LNCAP (cell line): ENCODE measurements around the gene WDR33.

Experiments used
- TF ChIP-seq, protein P1 (sequence below): fragments of 450-650 bp; IDR thresholded peaks from 2 replicates; pipeline ENCODE4 v1.5.1; 2017; ENCODE audit warnings: mild to moderate bottlenecking

The WDR33 gene

DNA sequence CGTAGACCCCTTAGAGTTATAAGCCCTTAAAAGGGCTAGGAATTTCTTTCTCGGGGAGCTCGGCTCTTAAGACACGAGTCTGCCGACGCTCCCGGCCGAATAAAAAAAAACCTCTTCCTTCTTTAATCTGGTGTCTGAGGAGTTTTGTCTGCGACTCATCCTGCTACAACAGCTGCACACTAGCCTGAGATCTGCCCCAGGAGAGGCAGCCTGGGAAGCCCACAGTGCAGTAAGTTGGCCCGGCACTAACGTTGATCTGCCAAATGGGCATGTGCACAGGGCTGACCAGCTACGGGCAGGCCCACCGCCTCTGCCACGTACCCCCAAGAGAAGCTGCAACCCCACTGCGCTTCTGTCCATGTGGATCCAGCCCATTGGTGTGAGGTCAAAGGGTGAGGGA, 127.2 kb downstream of the WDR33 start:
- TF ChIP-seq, protein P1, sequence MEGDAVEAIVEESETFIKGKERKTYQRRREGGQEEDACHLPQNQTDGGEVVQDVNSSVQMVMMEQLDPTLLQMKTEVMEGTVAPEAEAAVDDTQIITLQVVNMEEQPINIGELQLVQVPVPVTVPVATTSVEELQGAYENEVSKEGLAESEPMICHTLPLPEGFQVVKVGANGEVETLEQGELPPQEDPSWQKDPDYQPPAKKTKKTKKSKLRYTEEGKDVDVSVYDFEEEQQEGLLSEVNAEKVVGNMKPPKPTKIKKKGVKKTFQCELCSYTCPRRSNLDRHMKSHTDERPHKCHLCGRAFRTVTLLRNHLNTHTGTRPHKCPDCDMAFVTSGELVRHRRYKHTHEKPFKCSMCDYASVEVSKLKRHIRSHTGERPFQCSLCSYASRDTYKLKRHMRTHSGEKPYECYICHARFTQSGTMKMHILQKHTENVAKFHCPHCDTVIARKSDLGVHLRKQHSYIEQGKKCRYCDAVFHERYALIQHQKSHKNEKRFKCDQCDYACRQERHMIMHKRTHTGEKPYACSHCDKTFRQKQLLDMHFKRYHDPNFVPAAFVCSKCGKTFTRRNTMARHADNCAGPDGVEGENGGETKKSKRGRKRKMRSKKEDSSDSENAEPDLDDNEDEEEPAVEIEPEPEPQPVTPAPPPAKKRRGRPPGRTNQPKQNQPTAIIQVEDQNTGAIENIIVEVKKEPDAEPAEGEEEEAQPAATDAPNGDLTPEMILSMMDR, result no peak

DNA sequence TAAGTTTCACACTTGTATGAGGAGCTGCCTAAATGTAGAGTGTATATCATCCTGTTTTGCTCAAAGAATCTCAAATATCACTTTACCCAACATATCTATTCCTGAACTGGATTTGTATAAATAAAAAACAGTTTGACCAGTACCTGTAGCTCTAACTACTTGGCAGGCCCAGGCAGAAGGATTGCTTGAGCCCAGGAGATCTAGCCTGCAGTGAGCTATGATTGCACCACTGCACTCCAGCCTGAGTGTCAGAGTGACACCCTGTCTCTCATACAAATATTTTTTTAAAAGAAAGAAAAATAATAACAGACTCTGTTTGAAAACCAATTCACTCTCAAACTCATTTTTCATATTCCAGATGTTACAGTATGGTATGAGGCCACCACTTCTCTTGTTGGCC, 127.9 kb downstream of the WDR33 start:
- TF ChIP-seq, protein P1, result no peak

DNA sequence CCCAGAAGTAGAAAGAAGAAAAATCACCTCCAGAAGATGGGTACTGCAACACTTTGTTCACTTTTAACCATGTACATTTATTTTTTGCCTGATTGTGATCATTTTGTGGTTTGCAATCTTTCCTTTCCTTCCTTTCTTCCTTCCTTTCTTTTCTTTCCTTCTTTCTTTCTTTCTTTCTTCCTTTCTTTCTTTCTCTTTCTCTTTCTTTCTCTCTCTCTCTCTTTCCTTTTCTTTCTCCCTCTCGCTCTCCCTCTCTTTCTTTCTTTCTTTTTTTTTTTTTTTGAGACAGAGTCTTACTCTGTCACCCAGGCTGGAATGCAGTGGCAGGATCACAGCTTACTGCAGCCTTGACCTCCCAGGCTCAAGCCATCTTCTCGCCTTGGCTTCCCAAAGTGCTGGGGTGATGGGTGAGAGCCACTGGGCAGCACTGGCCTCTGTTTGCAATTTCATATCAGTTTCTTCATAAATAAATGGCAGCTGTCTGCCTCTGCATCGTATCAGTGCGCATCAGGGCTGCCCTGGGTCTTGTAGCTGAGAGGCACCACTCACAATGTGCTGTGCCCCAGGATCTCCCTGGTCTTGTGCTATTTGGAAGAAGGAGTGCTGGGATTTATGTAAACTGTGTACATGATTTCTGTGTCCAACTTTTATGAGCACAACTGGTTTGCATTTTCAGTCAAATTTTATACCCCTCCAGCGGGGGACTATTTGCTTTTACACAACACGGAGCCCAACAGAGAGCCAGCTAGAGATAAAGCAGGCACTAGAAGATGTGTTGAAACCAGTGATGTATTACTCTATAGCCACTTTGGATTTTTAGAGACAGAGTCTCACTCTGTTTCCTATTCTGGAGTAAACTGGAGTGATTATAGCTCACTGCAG, 128.8 kb downstream of the WDR33 start:
- TF ChIP-seq, protein P1, result no peak

DNA sequence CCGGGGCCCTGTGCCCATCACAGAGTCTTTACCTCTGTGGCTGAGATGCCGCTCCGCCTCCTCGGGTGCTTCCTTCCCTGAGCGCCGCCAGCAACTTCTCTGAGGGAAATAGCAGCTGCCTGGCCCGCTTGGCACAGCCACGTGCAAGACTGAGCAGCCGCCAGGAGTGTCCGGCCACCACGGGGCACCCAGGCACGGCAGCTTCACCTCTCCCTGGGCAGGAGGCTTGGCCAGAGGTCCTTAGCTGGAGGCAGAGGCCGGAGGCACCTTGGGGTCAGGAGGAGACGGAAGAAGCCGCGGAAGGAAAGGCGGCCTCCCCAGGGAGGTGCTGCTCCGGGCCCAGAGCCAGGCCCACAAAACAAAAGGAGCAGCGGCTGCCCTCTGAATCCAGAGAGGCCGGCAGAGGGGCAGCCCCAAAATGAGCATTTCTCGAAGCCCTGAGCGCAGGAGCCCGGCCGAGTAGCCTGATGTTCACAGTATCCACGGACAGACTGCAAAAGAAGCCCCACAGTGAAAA, 129.6 kb downstream of the WDR33 start:
- TF ChIP-seq, protein P1, result no peak

GRCh38 chr2:127680706-127681287, 130.2 kb downstream of the WDR33 start:
- TF ChIP-seq, protein P1, result no peak

- TF ChIP-seq, protein P1, result no peak
Observed at GRCh38 chr2:127679680-127680361, 131.2 kb downstream of the WDR33 start.

GRCh38 chr2:127678991-127679390, 132.0 kb downstream of the WDR33 start:
- TF ChIP-seq, protein P1, result no peak
